ENCODE results near the gene TNFSF18. TPM values are rescaled to one million over a fixed set of nuclear protein-coding genes. Genes with fewer than 3 reads are reported as not detected.

Gene TNFSF18
- total and polyA plus RNA-seq, 2 donors (not counting 1 experiment from before 2014, with no cell fraction given): not detected

DNA sequence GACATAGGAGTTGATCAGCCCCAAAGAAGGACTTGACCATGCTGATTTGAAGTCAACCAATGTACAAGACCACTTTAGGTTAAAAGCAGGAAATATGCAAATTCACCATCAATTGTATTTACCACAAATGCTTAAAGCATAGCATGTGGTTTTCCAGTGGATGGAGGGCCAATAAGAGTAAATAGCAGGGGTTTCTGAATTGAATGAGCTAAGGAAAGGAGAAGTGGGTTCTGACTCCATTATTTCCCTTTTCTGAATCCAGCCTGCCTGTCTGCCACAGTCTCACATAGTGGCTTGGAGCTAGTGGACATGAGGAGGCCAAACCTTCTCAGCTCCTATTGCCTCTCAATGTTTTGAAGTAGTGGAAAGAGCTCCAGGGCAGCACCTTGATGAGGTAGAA lies 7.2 kb upstream of the TNFSF18 start:
- no peak overlapping the region for H2AFZ ChIP-seq (ENCODE audit: insufficient read depth, low read depth, low read length, poor library complexity, severe bottlenecking)
- intact Hi-C loops (cut with micrococcal nuclease): no loop called here
- no peaks in the 10 kb centered on the region for H3K9me3 ChIP-seq (ENCODE audit: control extremely low read depth in 1 of 3, control insufficient read depth in 2 of 3, insufficient read depth in 1 of 3, low read length in 2 of 3)
- no peak overlapping the region for H3K27ac ChIP-seq (ENCODE audit: low read length in 2 of 2)
- TF ChIP-seq EZH2 (IDR thresholded peaks at IDR 0.05; ENCODE audit: borderline replicate concordance, insufficient read depth, low read depth, low read length, poor library complexity, severe bottlenecking): no peak
- TF ChIP-seq, protein P1, sequence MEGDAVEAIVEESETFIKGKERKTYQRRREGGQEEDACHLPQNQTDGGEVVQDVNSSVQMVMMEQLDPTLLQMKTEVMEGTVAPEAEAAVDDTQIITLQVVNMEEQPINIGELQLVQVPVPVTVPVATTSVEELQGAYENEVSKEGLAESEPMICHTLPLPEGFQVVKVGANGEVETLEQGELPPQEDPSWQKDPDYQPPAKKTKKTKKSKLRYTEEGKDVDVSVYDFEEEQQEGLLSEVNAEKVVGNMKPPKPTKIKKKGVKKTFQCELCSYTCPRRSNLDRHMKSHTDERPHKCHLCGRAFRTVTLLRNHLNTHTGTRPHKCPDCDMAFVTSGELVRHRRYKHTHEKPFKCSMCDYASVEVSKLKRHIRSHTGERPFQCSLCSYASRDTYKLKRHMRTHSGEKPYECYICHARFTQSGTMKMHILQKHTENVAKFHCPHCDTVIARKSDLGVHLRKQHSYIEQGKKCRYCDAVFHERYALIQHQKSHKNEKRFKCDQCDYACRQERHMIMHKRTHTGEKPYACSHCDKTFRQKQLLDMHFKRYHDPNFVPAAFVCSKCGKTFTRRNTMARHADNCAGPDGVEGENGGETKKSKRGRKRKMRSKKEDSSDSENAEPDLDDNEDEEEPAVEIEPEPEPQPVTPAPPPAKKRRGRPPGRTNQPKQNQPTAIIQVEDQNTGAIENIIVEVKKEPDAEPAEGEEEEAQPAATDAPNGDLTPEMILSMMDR (IDR thresholded peaks at IDR 0.05): no peak
- ATAC-seq (ENCODE audit: low read depth): peak; percentile 17
- no peak overlapping the region for H3K4me3 ChIP-seq (ENCODE audit: control extremely low read depth in 1 of 5, extremely low read depth in 1 of 5, insufficient read depth in 1 of 5, low read depth in 2 of 5, low read length in 4 of 5)
- Mint-ChIP-seq H3K9me3 (ENCODE audit: insufficient read depth) (no peaks in the 10 kb centered on the region), H3K4me3 (no peak overlapping the region), H3K27me3 (peaks cover 21% of the 10 kb centered on the region), H3K4me1 (peaks cover 8% of the 10 kb centered on the region), H3K27ac (no peak overlapping the region)
- peak overlapping the region; percentile 10 for H3K4me2 ChIP-seq (replicated peaks; ENCODE audit: low read depth, low read length, poor library complexity, severe bottlenecking)
- H3K4me1 ChIP-seq (ENCODE audit: control insufficient read depth in 2 of 2, insufficient read depth in 2 of 2, low read length in 2 of 2): peaks cover 7 to 8% of the 10 kb centered on the region in 2 donors
- H3K79me2 ChIP-seq (ENCODE audit: control insufficient read depth, insufficient read depth, low read length): no peaks in the 10 kb centered on the region
- CTCF ChIA-PET: interaction anchor here (0.9 kb wide), 1 partner anchor 8 kb away, joined by 4 read pairs; no protein-coding TSS in a partner anchor
- peak; percentile 18 for DNase-seq
- H3K36me3 ChIP-seq (replicated peaks in 1 of 2; ENCODE audit: control extremely low read depth in 1 of 2, control insufficient read depth in 1 of 2, extremely low read depth in 1 of 2, insufficient read depth in 2 of 2, low read length in 1 of 2): no peaks in the 10 kb centered on the region
- no peaks in the 10 kb centered on the region for H4K20me1 ChIP-seq (ENCODE audit: control insufficient read depth, insufficient read depth, low read length, poor library complexity, severe bottlenecking)
- no peak overlapping the region for H3K9ac ChIP-seq (ENCODE audit: low read length)
- POLR2A ChIA-PET: no interaction called here
- peaks cover 0 to 3% (median 0%) of the 10 kb centered on the region in 4 experiments for H3K27me3 ChIP-seq (replicated peaks in 1 of 4; ENCODE audit: control extremely low read depth in 1 of 4, control insufficient read depth in 3 of 4, insufficient read depth in 4 of 4, low read length in 3 of 4)

DNA sequence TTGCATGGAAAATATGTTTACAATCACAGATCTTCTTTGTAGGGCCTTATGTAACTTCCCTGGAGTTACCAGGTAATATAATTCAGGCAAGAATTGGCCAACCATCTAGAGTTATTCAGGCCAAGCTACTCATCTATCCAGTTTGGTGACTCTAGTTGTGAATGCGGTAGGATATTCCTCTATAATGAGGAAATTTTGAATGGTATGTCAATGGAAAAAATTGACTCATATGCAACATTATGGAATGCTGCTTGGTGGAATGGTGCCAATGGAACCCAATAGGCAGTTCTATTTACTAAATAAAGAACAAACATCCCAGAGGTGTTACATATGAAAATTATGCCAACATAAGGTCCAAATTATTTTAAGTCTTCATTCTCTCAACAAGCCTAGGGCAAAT lies 5.6 kb upstream of the TNFSF18 start:
- WGBS (ENCODE audit: insufficient coverage): no CpG with 5 or more reads among the region's 1 CpG
- intact Hi-C loops (cut with micrococcal nuclease): no loop called here
- Histone ChIP-seq H3K4me3 (ENCODE audit: control extremely low read depth in 1 of 5, extremely low read depth in 1 of 5, insufficient read depth in 1 of 5, low read depth in 2 of 5, low read length in 4 of 5) (no peak overlapping the region), H3K36me3 (replicated peaks in 1 of 2; ENCODE audit: control extremely low read depth in 1 of 2, control insufficient read depth in 1 of 2, extremely low read depth in 1 of 2, insufficient read depth in 2 of 2, low read length in 1 of 2) (no peaks in the 10 kb centered on the region), H3K79me2 (ENCODE audit: control insufficient read depth, insufficient read depth, low read length) (no peaks in the 10 kb centered on the region), H3K4me2 (replicated peaks; ENCODE audit: low read depth, low read length, poor library complexity, severe bottlenecking) (no peak overlapping the region), H3K4me1 (ENCODE audit: control insufficient read depth in 2 of 2, insufficient read depth in 2 of 2, low read length in 2 of 2) (peaks cover 7 to 8% of the 10 kb centered on the region in 2 donors), H3K27ac (ENCODE audit: low read length in 2 of 2) (no peak overlapping the region), H3K9me3 (ENCODE audit: control extremely low read depth in 1 of 3, control insufficient read depth in 2 of 3, insufficient read depth in 1 of 3, low read length in 2 of 3) (no peaks in the 10 kb centered on the region), H3K9ac (ENCODE audit: low read length) (no peak overlapping the region), H4K20me1 (ENCODE audit: control insufficient read depth, insufficient read depth, low read length, poor library complexity, severe bottlenecking) (no peaks in the 10 kb centered on the region), H3K27me3 (replicated peaks in 1 of 4; ENCODE audit: control extremely low read depth in 1 of 4, control insufficient read depth in 3 of 4, insufficient read depth in 4 of 4, low read length in 3 of 4) (peaks cover 0 to 3% (median 0%) of the 10 kb centered on the region in 4 experiments), H2AFZ (ENCODE audit: insufficient read depth, low read depth, low read length, poor library complexity, severe bottlenecking) (no peak overlapping the region)
- POLR2A ChIA-PET: no interaction called here
- DNase-seq (no peak), ATAC-seq (ENCODE audit: low read depth) (no peak)
- no peak for TF ChIP-seq EZH2 (IDR thresholded peaks at IDR 0.05; ENCODE audit: borderline replicate concordance, insufficient read depth, low read depth, low read length, poor library complexity, severe bottlenecking)
- TF ChIP-seq, protein P1 (IDR thresholded peaks at IDR 0.05): no peak
- CTCF ChIA-PET: no interaction called here
- Mint-ChIP-seq H3K9me3 (ENCODE audit: insufficient read depth) (no peaks in the 10 kb centered on the region), H3K27me3 (peaks cover 21% of the 10 kb centered on the region), H3K27ac (no peak overlapping the region), H3K4me3 (no peak overlapping the region), H3K4me1 (peaks cover 8% of the 10 kb centered on the region)
